ENCODE results near the gene CARS2. TPM values are rescaled to one million over a fixed set of nuclear protein-coding genes. Genes with fewer than 3 reads are reported as not detected.
"Not testable (repeated sequence)": the region's sequence is repeated elsewhere in the genome, so short reads cannot be mapped to it uniquely, and the experiment has no call there.

Gene CARS2
- total RNA-seq, 1 donor from 2014 or later: 81.5 TPM

- H3K36me3 Mint-ChIP-seq (ENCODE audit: low read depth): peaks cover 20% of the 10 kb centered on the region
- H3K4me3 Mint-ChIP-seq: peak overlapping the region; percentile 61
- DNase-seq (ENCODE audit: low read depth, low spot score): no peak
- no peak for TF ChIP-seq CTCF (conservative IDR thresholded peaks at IDR 0.05)
- no peaks in the 10 kb centered on the region for H3K9me3 Mint-ChIP-seq
- H3K4me1 Mint-ChIP-seq: peaks cover 47% of the 10 kb centered on the region
- no peak overlapping the region for H3K27ac Mint-ChIP-seq (ENCODE audit: unreplicated experiment)
- no peaks in the 10 kb centered on the region for H3K27me3 Mint-ChIP-seq (ENCODE audit: low read depth)
These were observed 3.1 kb downstream of the CARS2 start for GRCh38 chr13:110702591-110703526.

- no peak overlapping the region for H3K27ac Mint-ChIP-seq (ENCODE audit: unreplicated experiment)
- no peaks in the 10 kb centered on the region for H3K9me3 Mint-ChIP-seq
- peaks cover 45% of the 10 kb centered on the region for H3K4me1 Mint-ChIP-seq
- no peak for TF ChIP-seq CTCF (conservative IDR thresholded peaks at IDR 0.05)
- H3K4me3 Mint-ChIP-seq: peak overlapping the region; percentile 18
- peaks cover 20% of the 10 kb centered on the region for H3K36me3 Mint-ChIP-seq (ENCODE audit: low read depth)
- no peak for DNase-seq (ENCODE audit: low read depth, low spot score)
- H3K27me3 Mint-ChIP-seq (ENCODE audit: low read depth): no peaks in the 10 kb centered on the region
These were observed 3.8 kb downstream of the CARS2 start for GRCh38 chr13:110702089-110702488.

- not testable (repeated sequence) for H3K27me3 Mint-ChIP-seq (ENCODE audit: low read depth); H3K27ac Mint-ChIP-seq (ENCODE audit: unreplicated experiment); H3K4me3 Mint-ChIP-seq; H3K9me3 Mint-ChIP-seq; DNase-seq (ENCODE audit: low read depth, low spot score)
- peaks cover 36% of the 10 kb centered on the region for H3K4me1 Mint-ChIP-seq
- H3K36me3 Mint-ChIP-seq (ENCODE audit: low read depth): peaks cover 24% of the 10 kb centered on the region
These were observed 4.9 kb downstream of the CARS2 start for GRCh38 chr13:110701061-110701460.

GRCh38 chr13:110700641-110701040 is 5.3 kb downstream of the CARS2 start:
- peaks cover 36% of the 10 kb centered on the region for H3K4me1 Mint-ChIP-seq
- H3K27me3 Mint-ChIP-seq (ENCODE audit: low read depth): no peaks in the 10 kb centered on the region
- no peaks in the 10 kb centered on the region for H3K9me3 Mint-ChIP-seq
- H3K27ac Mint-ChIP-seq (ENCODE audit: unreplicated experiment): no peak overlapping the region
- no peak for DNase-seq (ENCODE audit: low read depth, low spot score)
- TF ChIP-seq CTCF (conservative IDR thresholded peaks at IDR 0.05): no peak
- H3K36me3 Mint-ChIP-seq (ENCODE audit: low read depth): peaks cover 24% of the 10 kb centered on the region
- H3K4me3 Mint-ChIP-seq: peak overlapping the region; percentile 34

- H3K36me3 Mint-ChIP-seq (ENCODE audit: low read depth): peaks cover 24% of the 10 kb centered on the region
These were observed 5.7 kb downstream of the CARS2 start for GRCh38 chr13:110700186-110700585.

More at GRCh38 chr13:110700186-110700585, 5.7 kb downstream of the CARS2 start:
- no peak for DNase-seq (ENCODE audit: low read depth, low spot score)
- no peak for TF ChIP-seq CTCF (conservative IDR thresholded peaks at IDR 0.05)
- Mint-ChIP-seq H3K4me3 (peak overlapping the region; percentile 34), H3K27me3 (ENCODE audit: low read depth) (no peaks in the 10 kb centered on the region), H3K9me3 (no peaks in the 10 kb centered on the region), H3K4me1 (peaks cover 32% of the 10 kb centered on the region), H3K27ac (ENCODE audit: unreplicated experiment) (no peak overlapping the region)
